ENCODE results near the gene SIGLEC7.

GRCh38 chr19:51147663-51148062 is 5.6 kb downstream of the SIGLEC7 start:
- TF ChIP-seq CTCF (IDR thresholded peaks at IDR 0.05) (no peak), POLR2A (IDR thresholded peaks at IDR 0.05) (no peak)
